NCI-H2227 (cell line): ENCODE measurements around the gene SOCS3.

Experiments used
- DNase-seq: peaks from one replicate; lab custom pipeline; 2025; ENCODE audit not compliant: unreplicated experiment; lab: John Stamatoyannopoulos, UW

Gene SOCS3, protein sequence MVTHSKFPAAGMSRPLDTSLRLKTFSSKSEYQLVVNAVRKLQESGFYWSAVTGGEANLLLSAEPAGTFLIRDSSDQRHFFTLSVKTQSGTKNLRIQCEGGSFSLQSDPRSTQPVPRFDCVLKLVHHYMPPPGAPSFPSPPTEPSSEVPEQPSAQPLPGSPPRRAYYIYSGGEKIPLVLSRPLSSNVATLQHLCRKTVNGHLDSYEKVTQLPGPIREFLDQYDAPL

GRCh38 chr17:78359997-78360370, at the start of gene SOCS3:
TSS of gene SOCS3 (minus strand) at chr17:78360077. CDS start at chr17:78359095, 982 bp downstream.
- peak; percentile 96 for DNase-seq

- no peak for DNase-seq
Measured at GRCh38 chr17:78409191-78409928, 49.5 kb upstream of the SOCS3 start.

GRCh38 chr17:78408476-78409050, 48.7 kb upstream of the SOCS3 start:
- no peak for DNase-seq

DNA sequence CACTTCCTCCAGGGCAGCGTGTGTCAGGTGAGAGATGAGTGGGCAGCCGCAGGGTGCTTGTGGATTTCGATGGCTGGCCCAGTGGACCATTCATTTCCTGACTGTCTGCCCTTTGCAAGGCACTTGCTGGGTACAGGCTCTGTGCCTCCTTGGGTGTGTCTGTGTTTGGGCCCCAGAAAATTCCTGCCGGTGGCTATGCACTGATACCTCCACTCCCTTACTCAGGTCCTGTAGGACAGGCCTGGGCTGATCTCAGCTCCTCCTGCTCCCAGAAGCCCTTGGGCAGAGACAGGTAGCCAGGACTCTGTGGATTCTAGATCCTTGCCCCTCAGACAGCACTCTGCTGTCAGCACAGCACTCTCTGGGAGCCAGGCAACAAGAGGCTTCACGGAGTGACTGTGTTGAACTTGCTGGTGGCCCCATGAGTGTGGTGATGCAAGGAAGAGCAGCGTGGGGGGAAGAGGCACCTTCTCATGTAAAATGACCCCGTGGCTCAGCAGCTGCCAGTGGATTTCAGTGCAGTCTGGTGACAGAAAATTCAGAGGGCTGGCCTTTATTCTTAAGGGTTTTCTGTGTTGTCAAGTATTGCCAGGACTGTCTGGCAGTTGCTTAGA, 47.6 kb upstream of the SOCS3 start:
- DNase-seq = no peak

GRCh38 chr17:78406920-78407319, 47.0 kb upstream of the SOCS3 start:
- DNase-seq = no peak

GRCh38 chr17:78406396-78406795, 46.5 kb upstream of the SOCS3 start:
- no peak for DNase-seq

GRCh38 chr17:78403822-78404221, 43.9 kb upstream of the SOCS3 start:
- DNase-seq = no peak

DNA sequence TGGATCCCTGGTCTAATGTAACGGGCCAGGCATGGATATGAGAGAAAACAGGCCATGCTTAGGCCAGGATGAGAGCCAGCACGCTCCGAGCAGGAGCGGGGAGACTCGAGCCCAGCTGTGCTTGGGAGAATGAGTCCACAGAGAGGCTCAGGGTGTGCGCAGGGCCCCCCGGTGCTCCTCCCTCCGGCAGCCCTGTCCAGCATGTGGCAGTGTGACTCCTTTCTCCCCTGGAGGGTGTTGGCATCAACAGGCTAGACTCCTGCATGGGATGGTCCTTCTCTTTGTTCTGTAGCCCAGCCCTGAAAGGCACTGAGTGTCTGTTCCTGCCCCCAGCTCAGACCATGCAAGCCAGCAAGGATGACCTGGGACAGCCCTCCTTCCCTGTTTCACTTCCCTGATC, 42.0 kb upstream of the SOCS3 start:
- no peak for DNase-seq

GRCh38 chr17:78401246-78401645, 41.4 kb upstream of the SOCS3 start:
- no peak for DNase-seq

DNA sequence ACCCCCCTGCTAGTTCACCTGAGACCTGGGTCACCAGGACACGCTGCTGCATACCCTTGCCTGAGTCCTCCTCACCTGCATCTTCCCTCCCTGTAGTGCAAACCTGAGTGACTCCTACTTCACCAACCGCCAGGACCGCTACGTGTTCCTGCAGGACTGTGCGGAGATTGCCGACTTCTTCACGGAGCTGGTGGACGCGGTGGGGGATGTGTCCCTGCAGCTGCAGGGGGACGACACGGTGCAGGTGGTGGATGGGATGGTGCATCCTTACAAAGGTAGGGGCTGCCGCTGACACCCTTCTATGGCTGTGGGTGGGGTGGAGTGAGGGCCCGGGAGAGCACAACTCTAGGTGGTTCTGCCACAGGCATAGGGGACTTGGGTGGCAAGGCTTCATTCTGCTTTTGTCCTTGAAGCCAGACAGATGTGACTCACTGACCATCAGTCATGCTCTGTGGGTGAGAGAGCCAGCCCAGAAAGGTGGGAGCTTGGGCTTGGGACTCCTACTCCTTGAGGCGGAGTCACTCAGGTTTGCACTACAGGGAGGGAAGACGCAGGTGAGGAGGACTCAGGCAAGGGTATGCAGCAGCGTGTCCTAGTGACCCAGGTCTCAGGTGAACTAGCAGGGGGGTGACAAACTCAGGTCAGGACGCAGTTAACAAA, 40.8 kb upstream of the SOCS3 start:
- DNase-seq = no peak

- DNase-seq = no peak
Measured at GRCh38 chr17:78399693-78400144, 39.8 kb upstream of the SOCS3 start.

DNA sequence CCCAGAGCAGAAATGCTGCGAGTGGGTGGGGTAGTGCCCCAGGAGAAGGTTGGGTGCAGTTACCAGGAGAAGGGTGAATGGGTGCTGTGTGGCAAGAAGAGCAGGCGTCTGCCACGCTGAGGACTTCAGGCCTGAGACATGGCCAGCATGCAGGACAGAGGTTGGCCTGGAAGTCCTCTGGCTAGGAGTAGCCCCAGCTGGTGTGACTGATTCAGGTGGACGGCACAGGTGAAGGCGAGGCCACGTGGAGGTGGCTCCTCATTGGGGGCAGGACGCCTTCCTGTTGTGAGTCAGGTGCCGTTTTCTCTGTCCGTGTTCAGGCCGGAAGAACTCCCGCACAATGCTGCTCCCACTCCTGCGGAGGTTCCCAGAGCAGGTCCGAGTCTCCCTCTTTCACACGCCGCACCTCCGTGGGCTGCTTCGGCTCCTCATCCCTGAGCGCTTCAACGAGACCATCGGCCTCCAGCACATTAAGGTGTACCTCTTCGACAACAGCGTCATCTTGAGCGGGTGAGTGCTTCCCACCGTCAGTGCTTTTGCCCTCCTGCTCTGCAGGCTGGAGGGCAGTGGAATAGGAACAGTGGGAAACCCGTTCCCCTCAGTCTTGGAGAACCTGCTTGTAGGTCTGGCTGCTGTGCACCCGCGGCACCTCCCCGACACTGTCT, 39.3 kb upstream of the SOCS3 start:
- DNase-seq = no peak

DNA sequence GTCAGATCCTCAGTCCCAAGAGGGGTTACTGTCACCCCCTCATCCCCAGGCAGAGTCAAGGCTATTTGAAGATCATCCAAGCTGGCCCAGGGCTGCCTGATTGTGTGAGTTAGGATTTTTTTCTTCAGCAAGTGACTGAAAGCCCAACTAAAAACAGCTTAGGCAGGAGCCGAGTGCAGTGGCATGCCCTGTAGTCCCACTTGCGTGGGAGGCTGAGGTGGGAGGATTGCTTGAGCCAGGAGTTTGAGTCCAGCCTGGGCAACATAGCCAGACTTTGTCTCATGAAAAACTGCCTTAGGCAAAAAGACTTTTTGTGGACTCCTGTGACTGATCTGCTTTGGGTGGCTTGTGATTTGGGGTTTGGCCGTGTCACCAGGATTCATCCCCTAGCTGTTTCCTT, 38.5 kb upstream of the SOCS3 start:
- no peak for DNase-seq

DNA sequence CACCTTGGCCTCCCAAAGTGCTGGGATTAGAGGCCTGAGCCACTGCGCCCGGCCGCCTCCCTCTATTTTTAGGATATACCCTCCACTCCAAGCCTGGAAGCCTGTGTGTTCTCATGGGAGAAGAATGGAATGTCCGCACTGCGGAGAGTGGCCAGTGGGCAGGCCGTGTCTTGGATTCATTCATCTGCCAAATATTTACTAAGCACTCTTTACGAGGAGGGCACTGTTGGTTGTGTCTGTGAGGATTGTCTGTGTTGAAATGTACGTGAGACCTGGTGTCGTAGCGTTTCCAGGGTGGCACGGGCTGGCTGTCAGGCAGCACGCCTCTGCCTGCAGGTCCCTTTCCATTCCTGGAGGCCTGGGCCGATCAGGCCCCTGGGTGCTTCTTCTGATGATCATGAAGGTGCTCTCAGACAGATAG, 37.8 kb upstream of the SOCS3 start:
- no peak for DNase-seq

DNA sequence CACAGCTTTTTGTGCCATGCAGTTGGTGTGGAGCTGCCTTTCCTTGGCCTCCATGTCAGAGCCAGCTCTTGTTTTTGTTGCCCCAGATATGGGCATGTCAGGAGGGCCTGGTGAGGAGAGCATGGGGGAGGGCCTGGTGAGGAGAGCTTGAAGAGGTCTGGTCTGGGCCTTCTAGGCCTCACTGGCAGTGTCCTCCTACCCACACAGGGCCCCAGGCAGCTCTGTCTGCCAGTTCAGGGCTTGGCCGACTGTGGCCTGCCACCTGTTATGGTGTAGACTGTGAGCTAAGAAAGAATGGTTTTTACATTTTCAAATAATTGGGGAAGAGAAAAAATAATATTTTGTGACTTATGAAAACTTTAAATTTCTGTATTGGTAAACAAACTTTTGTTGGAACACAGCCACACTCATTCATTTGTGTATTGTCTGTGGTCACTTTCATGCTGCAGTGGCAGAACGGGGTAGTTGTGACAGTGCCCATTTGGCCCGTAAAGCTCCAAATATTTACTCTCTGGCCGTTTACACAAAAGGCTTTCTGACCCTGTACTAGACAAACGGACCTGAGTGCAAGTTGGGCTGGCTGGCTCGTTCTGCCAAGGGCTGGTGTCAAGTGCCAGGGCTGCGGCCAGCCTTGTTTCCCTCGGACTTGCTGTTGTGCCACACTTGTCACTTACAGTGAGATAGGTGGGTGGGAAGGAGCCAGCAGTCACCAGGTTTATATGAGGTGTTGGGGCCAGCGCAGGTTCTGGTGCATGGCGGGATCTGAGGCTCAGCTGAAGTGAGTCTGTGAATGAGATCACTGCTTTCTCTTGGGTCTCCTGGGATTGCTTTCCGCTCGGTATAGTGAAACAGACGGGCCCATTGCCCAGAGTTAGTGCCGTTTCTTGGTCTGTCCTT, 36.8 kb upstream of the SOCS3 start:
- no peak for DNase-seq

DNA sequence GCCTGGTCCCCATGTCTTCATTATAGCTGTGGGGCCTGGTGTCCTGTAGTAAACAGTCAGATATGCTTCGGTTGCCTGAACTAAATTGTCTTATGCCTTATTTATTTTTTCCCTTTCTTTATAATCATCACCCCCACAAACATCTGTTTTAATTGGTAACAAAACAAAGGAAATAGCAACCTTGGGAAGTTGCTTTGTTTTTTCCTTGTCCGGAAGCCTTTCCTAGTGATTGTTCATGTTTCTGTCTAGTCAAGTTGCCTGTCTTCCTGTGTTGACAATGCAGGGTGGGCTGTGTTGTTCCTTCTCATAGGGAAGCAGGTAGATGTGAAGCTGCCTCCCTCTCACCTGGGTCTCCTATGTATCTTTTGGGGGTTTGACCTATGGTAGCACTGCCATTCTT, 35.3 kb upstream of the SOCS3 start:
- DNase-seq = no peak

GRCh38 chr17:78394209-78394608, 34.3 kb upstream of the SOCS3 start:
- DNase-seq = no peak

GRCh38 chr17:78393575-78393974, 33.7 kb upstream of the SOCS3 start:
- no peak for DNase-seq

DNA sequence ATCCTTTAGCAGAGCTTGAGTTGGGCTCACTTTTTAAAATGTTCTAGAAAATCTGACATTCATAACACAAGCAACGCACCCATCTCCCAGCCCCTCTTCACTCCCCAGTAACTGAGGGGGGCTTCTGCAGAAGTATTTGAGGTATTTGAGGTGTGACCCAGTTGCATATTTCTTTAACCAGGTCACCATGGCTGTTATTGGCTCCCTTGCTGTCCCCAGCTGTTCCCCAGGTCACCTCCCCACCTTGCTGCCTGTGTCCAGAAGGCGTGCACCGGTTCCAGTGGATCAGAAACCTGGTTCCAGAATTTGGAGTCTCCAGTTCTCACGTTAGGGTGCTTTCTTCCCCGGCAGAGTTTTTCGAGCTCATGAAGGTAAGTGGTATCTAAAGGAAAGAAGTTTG, 32.4 kb upstream of the SOCS3 start:
- DNase-seq = no peak

DNA sequence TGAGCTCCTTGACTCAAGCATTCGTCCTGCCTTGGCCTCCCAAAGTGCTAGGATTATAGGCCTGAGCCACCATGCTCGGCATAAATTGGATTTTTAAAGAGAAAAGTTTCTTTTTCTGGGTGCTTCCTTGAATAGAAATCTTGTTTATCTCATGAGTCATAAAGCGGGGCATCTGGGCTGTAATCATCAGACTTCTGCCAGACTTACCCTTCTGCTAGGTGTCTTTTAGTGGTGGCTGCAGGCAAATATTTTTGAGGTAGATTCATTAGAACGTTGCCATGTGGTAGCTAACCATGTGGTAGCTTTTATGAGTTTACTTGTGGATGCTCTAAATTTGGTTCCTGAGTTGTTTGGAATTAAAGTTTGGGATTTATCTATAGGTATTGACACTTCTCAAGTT, 32.0 kb upstream of the SOCS3 start:
- no peak for DNase-seq
